IPS-18a (cell line): ENCODE measurements around the gene SLC25A23.

Experiments
- H3K27ac ChIP-seq: one replicate; pipeline ENCODE4 v1.5.1; 2013; ENCODE audit warnings: low read length
- H3K27me3 ChIP-seq: one replicate; pipeline ENCODE4 v1.6.1; 2013; ENCODE audit warnings: mild to moderate bottlenecking, low read length; ENCODE audit not compliant: control insufficient read depth, insufficient read depth
- H3K36me3 ChIP-seq: one replicate; pipeline ENCODE4 v1.6.1; 2013; ENCODE audit warnings: low read depth, low read length; ENCODE audit not compliant: control insufficient read depth
- H3K4me1 ChIP-seq: one replicate; pipeline ENCODE4 v1.6.1; 2013; ENCODE audit warnings: low read depth, low read length; ENCODE audit not compliant: control insufficient read depth
- H3K4me3 ChIP-seq: one replicate; pipeline ENCODE4 v1.5.1; 2013; ENCODE audit warnings: low read length
- H3K9ac ChIP-seq: one replicate; pipeline ENCODE4 v1.6.1; 2013; ENCODE audit warnings: mild to moderate bottlenecking, low read length, moderate library complexity
- H3K9me3 ChIP-seq: one replicate; pipeline ENCODE4 v1.6.1; 2013; ENCODE audit warnings: low read depth, low read length; ENCODE audit not compliant: control insufficient read depth

SLC25A23 gene

GRCh38 chr19:6464070-6464873 is 4.7 kb upstream of the SLC25A23 start, which contains the start of gene CRB3:
Gene CRB3 (plus strand): TSS chr19:6464271. CDS start chr19:6464702, 431 bp downstream.
- Histone ChIP-seq H3K9me3 (no peaks in the 10 kb centered on the region), H3K4me1 (no peaks in the 10 kb centered on the region), H3K27ac (no peak within 1 kb of the TSS), H3K27me3 (peaks cover 24% of the 10 kb centered on the region), H3K9ac (peak within 1 kb of the TSS; percentile 36), H3K4me3 (peak within 1 kb of the TSS; percentile 76), H3K36me3 (no peaks in the 10 kb centered on the region)

- H3K9ac ChIP-seq, result peak overlapping the region; percentile 38
- H3K27ac ChIP-seq, result no peak overlapping the region
- H3K4me3 ChIP-seq, result peak overlapping the region; percentile 74
- H3K9me3 ChIP-seq, result no peaks in the 10 kb centered on the region
- H3K36me3 ChIP-seq, result no peaks in the 10 kb centered on the region
- no peaks in the 10 kb centered on the region for H3K4me1 ChIP-seq
- peaks cover 20% of the 10 kb centered on the region for H3K27me3 ChIP-seq
Observed at GRCh38 chr19:6460099-6460884, 700 bp upstream of the SLC25A23 start.

GRCh38 chr19:6458695-6459261 is 814 bp downstream of the SLC25A23 start:
- Histone ChIP-seq H3K27me3 (peaks cover 9% of the 10 kb centered on the region), H3K4me3 (peak overlapping the region; percentile 74), H3K27ac (no peak overlapping the region), H3K36me3 (peaks cover 5% of the 10 kb centered on the region), H3K9me3 (no peaks in the 10 kb centered on the region), H3K4me1 (no peaks in the 10 kb centered on the region), H3K9ac (no peak overlapping the region)

GRCh38 chr19:6457958-6458694 is 1.5 kb downstream of the SLC25A23 start:
- H3K27ac ChIP-seq, result no peak overlapping the region
- no peak overlapping the region for H3K4me3 ChIP-seq
- no peak overlapping the region for H3K9ac ChIP-seq

GRCh38 chr19:6455924-6456323 is 3.7 kb downstream of the SLC25A23 start:
- peaks cover 6% of the 10 kb centered on the region for H3K36me3 ChIP-seq
- no peaks in the 10 kb centered on the region for H3K9me3 ChIP-seq
- no peak overlapping the region for H3K27ac ChIP-seq
- no peaks in the 10 kb centered on the region for H3K4me1 ChIP-seq
- H3K9ac ChIP-seq, result no peak overlapping the region
- H3K4me3 ChIP-seq, result no peak overlapping the region
- H3K27me3 ChIP-seq, result no peaks in the 10 kb centered on the region

More at GRCh38 chr19:6457958-6458694, 1.5 kb downstream of the SLC25A23 start:
- Histone ChIP-seq H3K27me3 (peaks cover 7% of the 10 kb centered on the region), H3K4me1 (no peaks in the 10 kb centered on the region), H3K36me3 (peaks cover 6% of the 10 kb centered on the region), H3K9me3 (no peaks in the 10 kb centered on the region)

GRCh38 chr19:6453951-6454565 is 5.5 kb downstream of the SLC25A23 start:
- H3K36me3 ChIP-seq, result peaks cover 10% of the 10 kb centered on the region
- H3K4me1 ChIP-seq, result no peaks in the 10 kb centered on the region
- H3K9ac ChIP-seq, result no peak overlapping the region
- no peak overlapping the region for H3K4me3 ChIP-seq
- no peaks in the 10 kb centered on the region for H3K9me3 ChIP-seq
- no peak overlapping the region for H3K27ac ChIP-seq
- no peaks in the 10 kb centered on the region for H3K27me3 ChIP-seq

- Histone ChIP-seq H3K9me3 (no peaks in the 10 kb centered on the region), H3K9ac (no peak overlapping the region), H3K4me1 (no peaks in the 10 kb centered on the region), H3K27ac (no peak overlapping the region), H3K4me3 (no peak overlapping the region), H3K36me3 (peaks cover 10% of the 10 kb centered on the region), H3K27me3 (no peaks in the 10 kb centered on the region)
Observed at GRCh38 chr19:6452899-6453298, 6.7 kb downstream of the SLC25A23 start.

- no peak overlapping the region for H3K27ac ChIP-seq
- no peaks in the 10 kb centered on the region for H3K4me1 ChIP-seq
- H3K36me3 ChIP-seq, result peaks cover 10% of the 10 kb centered on the region
Observed at GRCh38 chr19:6452223-6452614, 7.4 kb downstream of the SLC25A23 start.

GRCh38 chr19:6451583-6452222 is 7.9 kb downstream of the SLC25A23 start:
- Histone ChIP-seq H3K9me3 (no peaks in the 10 kb centered on the region), H3K27ac (no peak overlapping the region), H3K27me3 (no peaks in the 10 kb centered on the region), H3K36me3 (peaks cover 10% of the 10 kb centered on the region), H3K4me3 (no peak overlapping the region), H3K9ac (no peak overlapping the region), H3K4me1 (no peaks in the 10 kb centered on the region)

More at GRCh38 chr19:6452223-6452614, 7.4 kb downstream of the SLC25A23 start:
- no peaks in the 10 kb centered on the region for H3K9me3 ChIP-seq
- H3K9ac ChIP-seq, result no peak overlapping the region
- H3K27me3 ChIP-seq, result no peaks in the 10 kb centered on the region
- no peak overlapping the region for H3K4me3 ChIP-seq

- peaks cover 10% of the 10 kb centered on the region for H3K36me3 ChIP-seq
- H3K4me1 ChIP-seq, result no peaks in the 10 kb centered on the region
- no peaks in the 10 kb centered on the region for H3K9me3 ChIP-seq
- no peak overlapping the region for H3K27ac ChIP-seq
- no peak overlapping the region for H3K9ac ChIP-seq
- no peak overlapping the region for H3K4me3 ChIP-seq
- H3K27me3 ChIP-seq, result no peaks in the 10 kb centered on the region
Observed at GRCh38 chr19:6450166-6450565, 9.4 kb downstream of the SLC25A23 start.
